SK-N-SH treated with all-trans-retinoic acid at 6 μM for 48 hours (cell line): ENCODE measurements around the gene DGKI.

Source experiments
- ATAC-seq: fragments of 200-7000 bp; cut with Tn5 transposase; 3 replicates; pipeline ENCODE4 v1.9.1; 2020; ENCODE audit warnings: mild to moderate bottlenecking, moderate library complexity
- ARNTL ChIP-seq: fragments of 450-650 bp; formaldehyde crosslinking; IDR thresholded peaks from 2 replicates; pipeline ENCODE4 v1.5.0; 2020; ENCODE audit warnings: low read depth, mild to moderate bottlenecking, moderate library complexity, borderline replicate concordance
- BACH2 ChIP-seq: fragments of 250-450 bp; sonication (Bioruptor Pico); IDR thresholded peaks from 2 replicates; pipeline ENCODE4 v1.9.0; 2021; ENCODE audit warnings: mild to moderate bottlenecking, borderline replicate concordance
- CREB5 ChIP-seq: fragments of 250-450 bp; sonication (Bioruptor Pico); IDR thresholded peaks from 2 replicates; pipeline ENCODE4 v1.5.1; 2020; ENCODE audit warnings: low read depth, mild to moderate bottlenecking, moderate library complexity
- CSDC2 ChIP-seq: fragments of 250-450 bp; sonication (Bioruptor Pico); IDR thresholded peaks from 2 replicates; pipeline ENCODE4 v1.5.0; 2020; ENCODE audit warnings: mild to moderate bottlenecking, moderate library complexity
- ESRRG ChIP-seq: fragments of 250-450 bp; sonication (Bioruptor Pico); IDR thresholded peaks from 2 replicates; pipeline ENCODE4 v1.6.1; 2021; ENCODE audit warnings: mild to moderate bottlenecking
- ISL1 ChIP-seq: fragments of 250-450 bp; sonication (Bioruptor Pico); IDR thresholded peaks from 2 replicates; pipeline ENCODE4 v2.1.2; 2022; ENCODE audit warnings: mild to moderate bottlenecking, moderate library complexity
- PATZ1 ChIP-seq: fragments of 250-450 bp; sonication (Bioruptor Pico); IDR thresholded peaks from 2 replicates; pipeline ENCODE4 v1.8.0; 2020; ENCODE audit warnings: mild to moderate bottlenecking, moderate library complexity, borderline replicate concordance
- POU6F1 ChIP-seq: fragments of 250-450 bp; sonication (Bioruptor Pico); IDR thresholded peaks from 2 replicates; pipeline ENCODE4 v1.8.0; 2021; ENCODE audit warnings: low read depth, mild to moderate bottlenecking, moderate library complexity, borderline replicate concordance
- RARB ChIP-seq: fragments of 250-450 bp; sonication (Bioruptor Pico); IDR thresholded peaks from 2 replicates; pipeline ENCODE4 v1.8.0; 2021; ENCODE audit warnings: mild to moderate bottlenecking, moderate library complexity
- SNAI2 ChIP-seq: fragments of 250-450 bp; sonication (Bioruptor Pico); IDR thresholded peaks from 2 replicates; pipeline ENCODE4 v1.5.0; 2020; ENCODE audit warnings: mild to moderate bottlenecking, moderate library complexity
- TCF4 ChIP-seq: fragments of 250-450 bp; sonication (Bioruptor Pico); IDR thresholded peaks from 2 replicates; pipeline ENCODE4 v1.8.0; 2021; ENCODE audit warnings: mild to moderate bottlenecking, moderate library complexity, borderline replicate concordance
- TOX ChIP-seq: fragments of 250-450 bp; sonication (Bioruptor Pico); IDR thresholded peaks from 2 replicates; pipeline ENCODE4 v1.8.0; 2021; ENCODE audit warnings: mild to moderate bottlenecking, moderate library complexity, borderline replicate concordance
- ZC3H10 ChIP-seq: fragments of 250-450 bp; sonication (Bioruptor Pico); IDR thresholded peaks from 2 replicates; pipeline ENCODE4 v1.5.1; 2021; ENCODE audit warnings: mild to moderate bottlenecking, moderate library complexity
- ZFP3 ChIP-seq: fragments of 250-450 bp; sonication (Bioruptor Pico); IDR thresholded peaks from 2 replicates; pipeline ENCODE4 v1.5.0; 2020; ENCODE audit warnings: mild to moderate bottlenecking, moderate library complexity
- ZFP30 ChIP-seq: fragments of 450-650 bp; formaldehyde crosslinking; IDR thresholded peaks from 2 replicates; pipeline ENCODE4 v1.5.0; 2022; ENCODE audit warnings: mild to moderate bottlenecking, moderate library complexity
- ZNF565 ChIP-seq: fragments of 450-650 bp; formaldehyde crosslinking; conservative IDR thresholded peaks from 2 replicates; pipeline ENCODE4 v1.5.0; 2020; ENCODE audit warnings: low read depth, mild to moderate bottlenecking, moderate library complexity
- ZNF70 ChIP-seq: fragments of 450-650 bp; formaldehyde crosslinking; IDR thresholded peaks from 2 replicates; pipeline ENCODE4 v1.5.0; 2020; ENCODE audit warnings: mild to moderate bottlenecking, moderate library complexity
- ZNF8 ChIP-seq: fragments of 450-650 bp; formaldehyde crosslinking; IDR thresholded peaks from 2 replicates; pipeline ENCODE4 v1.5.0; 2020; ENCODE audit warnings: mild to moderate bottlenecking, moderate library complexity
- TF ChIP-seq, protein P1 (sequence below): fragments of 250-450 bp; sonication (Bioruptor Pico); IDR thresholded peaks from 2 replicates; pipeline ENCODE4 v1.5.0; 2020; ENCODE audit warnings: mild to moderate bottlenecking, moderate library complexity
- TF ChIP-seq, protein P2 (sequence below): fragments of 250-450 bp; sonication (Bioruptor Pico); IDR thresholded peaks from 2 replicates; pipeline ENCODE4 v1.5.1; 2021; ENCODE audit warnings: mild to moderate bottlenecking, moderate library complexity

DGKI gene

GRCh38 chr7:137772316-137772715 is 74.5 kb downstream of the DGKI start:
- ATAC-seq = peak; percentile 55
- no peak for TF ChIP-seq ZNF565
- no peak for TF ChIP-seq ZFP30
- TF ChIP-seq ARNTL (CRISPR knock-in tag) = no peak
- no peak for TF ChIP-seq TCF4 (CRISPR knock-in tag)
- no peak for TF ChIP-seq ZC3H10 (CRISPR knock-in tag)
- no peak for TF ChIP-seq PATZ1 (CRISPR knock-in tag)
- TF ChIP-seq POU6F1 (CRISPR knock-in tag) = no peak
- TF ChIP-seq ZNF8 (CRISPR knock-in tag) = no peak
- TF ChIP-seq ZNF70 (CRISPR knock-in tag) = no peak
- TF ChIP-seq SNAI2 = no peak
- no peak for TF ChIP-seq CREB5 (CRISPR knock-in tag)
- TF ChIP-seq BACH2 (CRISPR knock-in tag) = no peak
- TF ChIP-seq ZFP3 (CRISPR knock-in tag) = no peak
- TF ChIP-seq, protein P1, sequence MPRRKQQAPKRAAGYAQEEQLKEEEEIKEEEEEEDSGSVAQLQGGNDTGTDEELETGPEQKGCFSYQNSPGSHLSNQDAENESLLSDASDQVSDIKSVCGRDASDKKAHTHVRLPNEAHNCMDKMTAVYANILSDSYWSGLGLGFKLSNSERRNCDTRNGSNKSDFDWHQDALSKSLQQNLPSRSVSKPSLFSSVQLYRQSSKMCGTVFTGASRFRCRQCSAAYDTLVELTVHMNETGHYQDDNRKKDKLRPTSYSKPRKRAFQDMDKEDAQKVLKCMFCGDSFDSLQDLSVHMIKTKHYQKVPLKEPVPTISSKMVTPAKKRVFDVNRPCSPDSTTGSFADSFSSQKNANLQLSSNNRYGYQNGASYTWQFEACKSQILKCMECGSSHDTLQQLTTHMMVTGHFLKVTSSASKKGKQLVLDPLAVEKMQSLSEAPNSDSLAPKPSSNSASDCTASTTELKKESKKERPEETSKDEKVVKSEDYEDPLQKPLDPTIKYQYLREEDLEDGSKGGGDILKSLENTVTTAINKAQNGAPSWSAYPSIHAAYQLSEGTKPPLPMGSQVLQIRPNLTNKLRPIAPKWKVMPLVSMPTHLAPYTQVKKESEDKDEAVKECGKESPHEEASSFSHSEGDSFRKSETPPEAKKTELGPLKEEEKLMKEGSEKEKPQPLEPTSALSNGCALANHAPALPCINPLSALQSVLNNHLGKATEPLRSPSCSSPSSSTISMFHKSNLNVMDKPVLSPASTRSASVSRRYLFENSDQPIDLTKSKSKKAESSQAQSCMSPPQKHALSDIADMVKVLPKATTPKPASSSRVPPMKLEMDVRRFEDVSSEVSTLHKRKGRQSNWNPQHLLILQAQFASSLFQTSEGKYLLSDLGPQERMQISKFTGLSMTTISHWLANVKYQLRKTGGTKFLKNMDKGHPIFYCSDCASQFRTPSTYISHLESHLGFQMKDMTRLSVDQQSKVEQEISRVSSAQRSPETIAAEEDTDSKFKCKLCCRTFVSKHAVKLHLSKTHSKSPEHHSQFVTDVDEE (CRISPR knock-in tag) = no peak
- TF ChIP-seq TOX (CRISPR knock-in tag) = no peak

GRCh38 chr7:137771679-137772078 is 75.1 kb downstream of the DGKI start:
- peak; percentile 43 for ATAC-seq
- no peak for TF ChIP-seq TCF4 (CRISPR knock-in tag)
- no peak for TF ChIP-seq ESRRG (CRISPR knock-in tag)
- TF ChIP-seq, protein P1 (CRISPR knock-in tag) = no peak
- TF ChIP-seq ISL1 = no peak
- TF ChIP-seq PATZ1 (CRISPR knock-in tag) = no peak
- no peak for TF ChIP-seq ZNF70 (CRISPR knock-in tag)
- no peak for TF ChIP-seq ZFP3 (CRISPR knock-in tag)

DNA sequence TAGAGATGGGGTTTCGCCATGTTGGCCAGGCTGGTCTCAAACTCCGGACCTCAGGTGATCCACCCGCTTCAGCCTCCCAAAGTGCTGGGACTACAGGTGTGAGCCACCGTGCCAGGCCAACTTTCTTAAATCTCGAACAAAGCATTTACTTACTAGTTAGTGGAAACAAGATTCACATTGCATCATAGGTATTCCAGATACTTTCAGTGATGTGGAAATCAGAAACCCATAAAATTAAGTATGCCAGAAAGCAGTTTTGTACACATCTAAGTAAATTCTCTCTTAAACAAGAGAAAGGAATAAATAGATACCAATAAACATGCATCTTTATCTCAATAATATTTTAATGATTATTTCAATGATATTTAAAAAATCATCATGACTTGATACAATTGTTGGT is 75.5 kb downstream of the DGKI start:
- ATAC-seq = no peak
- TF ChIP-seq ZNF70 (CRISPR knock-in tag) = no peak
- no peak for TF ChIP-seq TCF4 (CRISPR knock-in tag)
- TF ChIP-seq ZNF565 = no peak
- TF ChIP-seq, protein P2, sequence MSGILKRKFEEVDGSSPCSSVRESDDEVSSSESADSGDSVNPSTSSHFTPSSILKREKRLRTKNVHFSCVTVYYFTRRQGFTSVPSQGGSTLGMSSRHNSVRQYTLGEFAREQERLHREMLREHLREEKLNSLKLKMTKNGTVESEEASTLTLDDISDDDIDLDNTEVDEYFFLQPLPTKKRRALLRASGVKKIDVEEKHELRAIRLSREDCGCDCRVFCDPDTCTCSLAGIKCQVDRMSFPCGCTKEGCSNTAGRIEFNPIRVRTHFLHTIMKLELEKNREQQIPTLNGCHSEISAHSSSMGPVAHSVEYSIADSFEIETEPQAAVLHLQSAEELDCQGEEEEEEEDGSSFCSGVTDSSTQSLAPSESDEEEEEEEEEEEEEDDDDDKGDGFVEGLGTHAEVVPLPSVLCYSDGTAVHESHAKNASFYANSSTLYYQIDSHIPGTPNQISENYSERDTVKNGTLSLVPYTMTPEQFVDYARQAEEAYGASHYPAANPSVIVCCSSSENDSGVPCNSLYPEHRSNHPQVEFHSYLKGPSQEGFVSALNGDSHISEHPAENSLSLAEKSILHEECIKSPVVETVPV = no peak
- TF ChIP-seq ARNTL (CRISPR knock-in tag) = no peak
- no peak for TF ChIP-seq ESRRG (CRISPR knock-in tag)
- TF ChIP-seq PATZ1 (CRISPR knock-in tag) = no peak
- no peak for TF ChIP-seq ZC3H10 (CRISPR knock-in tag)
- TF ChIP-seq RARB = no peak
- TF ChIP-seq ISL1 = no peak
- no peak for TF ChIP-seq CSDC2
